CMK (cell line): ENCODE data around the gene ECPAS.
"Not testable (repeated sequence)": the region's sequence is repeated elsewhere in the genome, so short reads cannot be mapped to it uniquely, and the experiment has no call there.

Source experiments
- DNase-seq: peaks from one replicate; pipeline ENCODE4 v3.0.0-alpha.2; 2010; ENCODE audit warnings: low read depth

The ECPAS gene

GRCh38 chr9:111477677-111478076 is 6.5 kb downstream of the ECPAS start:
- no peak for DNase-seq

- no peak for DNase-seq
Measured at GRCh38 chr9:111475195-111475594, 9.0 kb downstream of the ECPAS start.

GRCh38 chr9:111474385-111474784 is 9.8 kb downstream of the ECPAS start:
- no peak for DNase-seq

GRCh38 chr9:111467778-111468367 is 16.3 kb downstream of the ECPAS start:
- no peak for DNase-seq

GRCh38 chr9:111463048-111463447 is 21.1 kb downstream of the ECPAS start:
- DNase-seq = no peak

- no peak for DNase-seq
Measured at GRCh38 chr9:111458139-111459009, 25.8 kb downstream of the ECPAS start.

- DNase-seq = no peak
Measured at GRCh38 chr9:111456529-111456928, 27.7 kb downstream of the ECPAS start.

GRCh38 chr9:111455638-111456037 is 28.5 kb downstream of the ECPAS start:
- no peak for DNase-seq

- DNase-seq = no peak
Measured at GRCh38 chr9:111454751-111455150, 29.4 kb downstream of the ECPAS start.

GRCh38 chr9:111451570-111451969 is 32.6 kb downstream of the ECPAS start:
- no peak for DNase-seq

- DNase-seq = no peak
Measured at GRCh38 chr9:111450124-111450523, 34.1 kb downstream of the ECPAS start.

GRCh38 chr9:111449705-111450104 is 34.5 kb downstream of the ECPAS start:
- no peak for DNase-seq

- DNase-seq = not testable (repeated sequence)
Measured at GRCh38 chr9:111445799-111446198, 38.4 kb downstream of the ECPAS start.

- no peak for DNase-seq
Measured at GRCh38 chr9:111443454-111443853, 40.7 kb downstream of the ECPAS start.

- DNase-seq = no peak
Measured at GRCh38 chr9:111442360-111443027, 41.7 kb downstream of the ECPAS start.

- DNase-seq = no peak
Measured at GRCh38 chr9:111440226-111440625, 44.0 kb downstream of the ECPAS start.

- no peak for DNase-seq
Measured at GRCh38 chr9:111438541-111439235, 45.5 kb downstream of the ECPAS start.

GRCh38 chr9:111436571-111436970 is 47.6 kb downstream of the ECPAS start:
- no peak for DNase-seq

- DNase-seq = no peak
Measured at GRCh38 chr9:111433082-111433481, 51.1 kb downstream of the ECPAS start.

- no peak for DNase-seq
Measured at GRCh38 chr9:111431684-111432083, 52.5 kb downstream of the ECPAS start.

GRCh38 chr9:111429175-111429574 is 55.0 kb downstream of the ECPAS start:
- DNase-seq = no peak

GRCh38 chr9:111427186-111427585 is 57.0 kb downstream of the ECPAS start:
- no peak for DNase-seq
